GM12878 (cell line): ENCODE results near the gene ATG101. TPM values are rescaled to one million over a fixed set of nuclear protein-coding genes. Genes with fewer than 3 reads are reported as not detected.

Experiments used
- ASH2L ChIP-seq: fragments of 300-600, 200-600 bp; sonication (generic); IDR thresholded peaks from 2 replicates; pipeline ENCODE4 v1.6.1; 2017; ENCODE audit warnings: low read depth, mild to moderate bottlenecking, borderline replicate concordance
- CHD1 ChIP-seq: IDR thresholded peaks from 2 replicates; pipeline ENCODE4 v1.6.1; 2012; ENCODE audit warnings: low read depth, low read length, improper control_type of control experiment
- CTCF ChIP-seq, 3 experiments: IDR thresholded peaks in 2 of 3; conservative IDR thresholded peaks in 1 of 3; 2 replicates each; pipeline ENCODE4 v1.5.1; 2011; ENCODE audit warnings: low read depth in 3 of 3, low read length in 3 of 3, mild to moderate bottlenecking in 3 of 3, control low read depth in 2 of 3, moderate library complexity in 2 of 3, inconsistent platforms in 1 of 3, mixed read lengths in 1 of 3; ENCODE audit not compliant: control insufficient read depth in 2 of 3, insufficient read depth in 1 of 3; ENCODE audit errors: extremely low read depth in 1 of 3
- E2F4 ChIP-seq: IDR thresholded peaks from 2 replicates; pipeline ENCODE4 v1.6.1; 2012; ENCODE audit warnings: low read depth, low read length, improper control_type of control experiment
- EED ChIP-seq: sonication (generic); IDR thresholded peaks from 2 replicates; pipeline ENCODE4 v1.6.1; 2016; ENCODE audit warnings: antibody characterized with exemption, low read depth
- EZH2 ChIP-seq: IDR thresholded peaks from 2 replicates; pipeline ENCODE4 v1.6.1; 2012; ENCODE audit warnings: low read depth, mild to moderate bottlenecking, control low read depth, inconsistent platforms, low read length, borderline replicate concordance; ENCODE audit not compliant: control insufficient read depth
- IKZF1 ChIP-seq: fragments of 450-650 bp; conservative IDR thresholded peaks from 2 replicates; pipeline ENCODE4 v1.6.1; 2017; ENCODE audit warnings: antibody characterized with exemption, mild to moderate bottlenecking
- IKZF2 ChIP-seq, 2 experiments: fragments of 450-650 bp; IDR thresholded peaks; 2 replicates each; pipeline ENCODE4 v1.6.1; 2017; ENCODE audit warnings: mild to moderate bottlenecking in 2 of 2, moderate library complexity in 2 of 2
- JUNB ChIP-seq: IDR thresholded peaks from 2 replicates; pipeline ENCODE4 v1.6.1; 2016; ENCODE audit warnings: antibody characterized with exemption, mild to moderate bottlenecking
- KAT2A ChIP-seq: conservative IDR thresholded peaks from 2 replicates; pipeline ENCODE4 v1.6.1; 2011; ENCODE audit warnings: low read depth, low read length; ENCODE audit not compliant: control insufficient read depth
- MTA2 ChIP-seq: fragments of 450-650 bp; IDR thresholded peaks from 2 replicates; pipeline ENCODE4 v1.6.1; 2016; ENCODE audit warnings: low read depth, mild to moderate bottlenecking, moderate library complexity
- NFXL1 ChIP-seq: fragments of 450-650 bp; IDR thresholded peaks from 2 replicates; pipeline ENCODE4 v1.6.1; 2017; ENCODE audit warnings: antibody characterized with exemption, mild to moderate bottlenecking, borderline replicate concordance
- PAX8 ChIP-seq: fragments of 450-650 bp; IDR thresholded peaks from 2 replicates; pipeline ENCODE4 v1.6.1; 2017; ENCODE audit warnings: mild to moderate bottlenecking, moderate library complexity
- SRF ChIP-seq, 2 experiments: IDR thresholded peaks; 2 replicates each; pipeline ENCODE4 v1.6.1; 2011; ENCODE audit warnings: low read depth in 2 of 2, low read length in 2 of 2, mild to moderate bottlenecking in 1 of 2, moderate library complexity in 1 of 2
- STAT3 ChIP-seq: IDR thresholded peaks from 2 replicates; pipeline ENCODE4 v1.6.1; 2011; ENCODE audit warnings: low read depth, low read length, improper control_type of control experiment
- SUPT20H ChIP-seq: IDR thresholded peaks from 2 replicates; pipeline ENCODE4 v1.6.1; 2011; ENCODE audit warnings: low read depth, mild to moderate bottlenecking, low read length, moderate library complexity, borderline replicate concordance; ENCODE audit not compliant: control insufficient read depth
- TBL1XR1 ChIP-seq: IDR thresholded peaks from 2 replicates; pipeline ENCODE4 v1.6.1; 2012; ENCODE audit warnings: low read depth, low read length, improper control_type of control experiment
- TCF7 ChIP-seq: IDR thresholded peaks from 2 replicates; pipeline ENCODE4 v1.6.1; 2014; ENCODE audit warnings: antibody characterized with exemption, borderline replicate concordance
- ZNF274 ChIP-seq: IDR thresholded peaks from one replicate; pipeline ENCODE4 v1.8.0; 2011; ENCODE audit not compliant: insufficient read length, insufficient read depth
- ZNF592 ChIP-seq: fragments of 450-650 bp; IDR thresholded peaks from 2 replicates; pipeline ENCODE4 v1.6.1; 2017; ENCODE audit warnings: mild to moderate bottlenecking, moderate library complexity
- polyA plus RNA-seq, 11 experiments: library from polyadenylated mRNA; depleted of rRNA in 4 of 11; unstranded in 6 of 11; stranded (reverse) in 5 of 11; fragments of >200 nt; fragmentation: Nextera tagmentation in 4 of 11; fragmentation: Illumina TruSeq in 1 of 11; extraction: Ambion mirVana in 4 of 11; extraction: Trizol in 1 of 11; gene quantifications; 1 replicate in 1 of 11; 2 replicates in 10 of 11; pipeline versions ENCODE4 v1.2.1 to v1.2.3, GENCODE V29; 2011 to 2016; ENCODE audit warnings: inconsistent platforms in 2 of 11, missing spikeins in 2 of 11, low read depth in 1 of 11
- total RNA-seq, 4 experiments: library from RNA; depleted of rRNA in 3 of 4; stranded (reverse); fragments of >200 nt in 3 of 4; fragmentation: Illumina TruSeq in 1 of 4; extraction: Trizol in 1 of 4; gene quantifications; 2 replicates each; pipeline versions ENCODE4 v1.2.1 to v1.2.3, GENCODE V29; 2013 to 2021
- TF ChIP-seq, protein P1 (sequence below): fragments of 450-650 bp; IDR thresholded peaks from 2 replicates; pipeline ENCODE4 v1.6.1; 2017; ENCODE audit warnings: antibody characterized with exemption, mild to moderate bottlenecking, moderate library complexity

Gene ATG101
- total and polyA plus RNA-seq, 10 of the 15 experiments (the other 5 are each of a cell fraction or from before 2014, with no cell fraction given), result 2.7 to 49.8 (median 35.3) TPM

DNA sequence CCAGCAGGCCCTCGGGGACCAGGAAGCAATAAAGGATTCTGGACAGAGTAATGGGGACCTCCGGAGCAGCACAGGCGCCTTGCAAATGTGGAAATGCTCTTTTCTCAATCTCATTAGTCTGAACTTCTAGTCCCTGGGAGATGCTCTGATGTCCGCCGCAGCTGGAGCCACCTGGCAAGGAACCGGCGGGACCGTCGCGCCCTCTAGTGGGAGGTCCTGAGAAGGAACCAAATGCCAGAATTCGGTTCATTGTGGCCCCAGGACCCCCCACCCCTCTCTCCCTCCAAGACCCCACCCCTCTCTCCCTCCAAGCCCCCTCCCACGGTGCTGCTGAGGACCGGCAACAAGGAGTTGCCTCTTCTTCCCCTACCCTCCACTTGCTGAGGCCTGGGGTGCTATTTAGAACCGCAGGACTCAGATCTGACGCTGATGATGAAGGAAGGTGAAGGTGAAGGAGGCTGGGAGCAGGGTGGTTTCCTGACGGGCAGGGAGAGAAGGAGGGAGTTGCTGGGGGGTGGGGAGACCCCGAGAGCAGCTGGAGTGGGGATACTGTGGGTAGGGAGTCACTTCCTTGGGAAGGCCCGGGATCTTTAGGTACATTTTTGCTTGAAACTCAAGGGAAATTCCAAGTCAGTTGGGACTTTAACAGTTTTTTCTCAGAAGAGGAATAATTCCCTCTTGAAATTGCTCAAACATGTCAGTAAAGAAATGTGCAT lies 52.2 kb downstream of the ATG101 start (continued):
- TF ChIP-seq, protein P1, sequence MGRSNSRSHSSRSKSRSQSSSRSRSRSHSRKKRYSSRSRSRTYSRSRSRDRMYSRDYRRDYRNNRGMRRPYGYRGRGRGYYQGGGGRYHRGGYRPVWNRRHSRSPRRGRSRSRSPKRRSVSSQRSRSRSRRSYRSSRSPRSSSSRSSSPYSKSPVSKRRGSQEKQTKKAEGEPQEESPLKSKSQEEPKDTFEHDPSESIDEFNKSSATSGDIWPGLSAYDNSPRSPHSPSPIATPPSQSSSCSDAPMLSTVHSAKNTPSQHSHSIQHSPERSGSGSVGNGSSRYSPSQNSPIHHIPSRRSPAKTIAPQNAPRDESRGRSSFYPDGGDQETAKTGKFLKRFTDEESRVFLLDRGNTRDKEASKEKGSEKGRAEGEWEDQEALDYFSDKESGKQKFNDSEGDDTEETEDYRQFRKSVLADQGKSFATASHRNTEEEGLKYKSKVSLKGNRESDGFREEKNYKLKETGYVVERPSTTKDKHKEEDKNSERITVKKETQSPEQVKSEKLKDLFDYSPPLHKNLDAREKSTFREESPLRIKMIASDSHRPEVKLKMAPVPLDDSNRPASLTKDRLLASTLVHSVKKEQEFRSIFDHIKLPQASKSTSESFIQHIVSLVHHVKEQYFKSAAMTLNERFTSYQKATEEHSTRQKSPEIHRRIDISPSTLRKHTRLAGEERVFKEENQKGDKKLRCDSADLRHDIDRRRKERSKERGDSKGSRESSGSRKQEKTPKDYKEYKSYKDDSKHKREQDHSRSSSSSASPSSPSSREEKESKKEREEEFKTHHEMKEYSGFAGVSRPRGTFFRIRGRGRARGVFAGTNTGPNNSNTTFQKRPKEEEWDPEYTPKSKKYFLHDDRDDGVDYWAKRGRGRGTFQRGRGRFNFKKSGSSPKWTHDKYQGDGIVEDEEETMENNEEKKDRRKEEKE, result no peak
- TF ChIP-seq ASH2L (no peak), TCF7 (no peak), ZNF592 (no peak), ZNF274 (no peak), CTCF (IDR thresholded peaks at IDR 0.05 in 2 of 3, conservative IDR thresholded peaks at IDR 0.05 in 1 of 3; ENCODE audit: control insufficient read depth in 2 of 3, extremely low read depth in 1 of 3, insufficient read depth in 1 of 3, low read depth in 3 of 3, low read length in 3 of 3) (peak; percentile 66 to 89 (median 78)), SUPT20H (no peak), CHD1 (no peak), IKZF2 (IDR thresholded peaks at IDR 0.05) (peak; percentile 42 to 47; a peak in 2 of 4 replicates), SRF (IDR thresholded peaks at IDR 0.05; ENCODE audit: low read depth in 2 of 2, low read length in 2 of 2) (no peak), STAT3 (no peak), TBL1XR1 (no peak), E2F4 (no peak), KAT2A (no peak), EED (peak; percentile 78; the same call in 1 of the 2 replicates), EZH2 (no peak), PAX8 (no peak), NFXL1 (no peak), IKZF1 (peak; percentile 59; the same call in 1 of the 2 replicates), JUNB (no peak), MTA2 (no peak)
